B cell (primary cell): Measurements from ENCODE around the gene ZNF611. TPM values are rescaled to one million over a fixed set of nuclear protein-coding genes. Genes with fewer than 3 reads are reported as not detected.

Experiments used
- ATAC-seq: fragments of 200-7000 bp; cut with Tn5 transposase; one replicate; pipeline ENCODE4 v1.10.0; 2021; ENCODE audit warnings: low read depth, mild to moderate bottlenecking, moderate number of reproducible peaks, moderate library complexity
- CTCF ChIA-PET: fragments of 350-600 bp; sonication (Branson Sonifier 250); formaldehyde crosslinking; loops from one replicate; lab custom pipeline; 2021; ENCODE audit warnings: antibody characterized with exemption, inconsistent platforms; lab: Charles Lee
- POLR2A ChIA-PET: fragments of 350-600 bp; sonication (Branson Sonifier 250); formaldehyde crosslinking; loops from one replicate; lab custom pipeline; 2021; ENCODE audit warnings: antibody characterized with exemption; lab: Charles Lee
- DNase-seq: peaks from one replicate; pipeline ENCODE4 v3.0.0; 2013
- H2AFZ ChIP-seq: 2 replicates; pipeline ENCODE4 v1.6.1; 2012; ENCODE audit warnings: mild to moderate bottlenecking, low read depth, low read length; ENCODE audit not compliant: insufficient read depth, poor library complexity, severe bottlenecking
- H3K27ac ChIP-seq, 2 donors: 1 replicate in 1 of 2; 2 replicates in 1 of 2; pipeline ENCODE4 v1.5.1; 2012 to 2013; ENCODE audit warnings: low read length in 2 of 2, mild to moderate bottlenecking in 2 of 2, moderate library complexity in 1 of 2
- H3K27me3 ChIP-seq, 4 experiments: fragments of 200-600 bp in 1 of 4; sonication (generic) in 1 of 4; replicated peaks in 1 of 4; 1 replicate in 2 of 4; 2 replicates in 2 of 4; pipeline versions ENCODE4 v1.6.1 to v1.7.0; 2013 to 2016; ENCODE audit warnings: low read length in 3 of 4, mild to moderate bottlenecking in 2 of 4, mixed read lengths in 1 of 4, moderate library complexity in 1 of 4; ENCODE audit not compliant: insufficient read depth in 4 of 4, control insufficient read depth in 3 of 4; ENCODE audit errors: control extremely low read depth in 1 of 4
- H3K36me3 ChIP-seq, 2 experiments: replicated peaks in 1 of 2; 1 replicate in 1 of 2; 2 replicates in 1 of 2; pipeline versions ENCODE4 v1.6.1 to v1.7.1; 2013; ENCODE audit warnings: low read length in 1 of 2; ENCODE audit not compliant: insufficient read depth in 2 of 2, control insufficient read depth in 1 of 2; ENCODE audit errors: control extremely low read depth in 1 of 2, extremely low read depth in 1 of 2
- H3K4me1 ChIP-seq, 2 donors: fragments of 200-600 bp in 1 of 2; sonication (generic) in 1 of 2; 1 replicate in 1 of 2; 2 replicates in 1 of 2; pipeline versions ENCODE4 v1.5.1 to v1.6.1; 2013 to 2017; ENCODE audit warnings: low read length in 2 of 2; ENCODE audit not compliant: control insufficient read depth in 2 of 2, insufficient read depth in 2 of 2
- H3K4me2 ChIP-seq: replicated peaks from 2 replicates; pipeline ENCODE3; 2012; ENCODE audit warnings: mild to moderate bottlenecking, low read depth, low read length; ENCODE audit not compliant: poor library complexity, severe bottlenecking
- H3K4me3 ChIP-seq, 5 experiments: fragments of 200-600 bp in 1 of 5; sonication (generic) in 1 of 5; 1 replicate in 3 of 5; 2 replicates in 2 of 5; pipeline versions ENCODE4 v1.5.1 to v1.7.0; 2011 to 2016; ENCODE audit warnings: low read length in 4 of 5, mild to moderate bottlenecking in 4 of 5, low read depth in 2 of 5, control low read depth in 1 of 5, moderate library complexity in 1 of 5; ENCODE audit not compliant: insufficient read depth in 1 of 5; ENCODE audit errors: control extremely low read depth in 1 of 5, extremely low read depth in 1 of 5
- H3K79me2 ChIP-seq: fragments of 200-600 bp; sonication (generic); one replicate; pipeline ENCODE4 v1.6.0; 2016; ENCODE audit warnings: low read length; ENCODE audit not compliant: control insufficient read depth, insufficient read depth
- H3K9ac ChIP-seq: fragments of 200-600 bp; sonication (generic); 2 replicates; pipeline ENCODE4 v1.6.1; 2017; ENCODE audit warnings: mild to moderate bottlenecking, low read length, moderate library complexity
- H3K9me3 ChIP-seq, 3 donors: one replicate each; pipeline versions ENCODE4 v1.6.1 to v1.7.1; 2013; ENCODE audit warnings: low read length in 2 of 3; ENCODE audit not compliant: control insufficient read depth in 2 of 3, insufficient read depth in 1 of 3; ENCODE audit errors: control extremely low read depth in 1 of 3
- H4K20me1 ChIP-seq: 2 replicates; pipeline ENCODE4 v1.6.0; 2012; ENCODE audit warnings: mild to moderate bottlenecking, low read length; ENCODE audit not compliant: insufficient read depth, control insufficient read depth, poor library complexity, severe bottlenecking
- H3K27ac Mint-ChIP-seq: one replicate; pipeline ENCODE4 v1.8.0; 2021; ENCODE audit warnings: mixed read lengths
- H3K27me3 Mint-ChIP-seq: one replicate; pipeline ENCODE4 v1.8.0; 2021; ENCODE audit warnings: mixed read lengths
- H3K4me1 Mint-ChIP-seq: one replicate; pipeline ENCODE4 v1.8.0; 2021; ENCODE audit warnings: mixed read lengths
- H3K4me3 Mint-ChIP-seq: one replicate; pipeline ENCODE4 v1.8.0; 2021; ENCODE audit warnings: mixed read lengths
- H3K9me3 Mint-ChIP-seq: one replicate; pipeline ENCODE4 v1.8.0; 2022; ENCODE audit warnings: mixed read lengths; ENCODE audit not compliant: insufficient read depth
- EZH2 ChIP-seq: IDR thresholded peaks from 2 replicates; pipeline ENCODE4 v1.6.1; 2012; ENCODE audit warnings: borderline replicate concordance, low read depth, mild to moderate bottlenecking, moderate library complexity, low read length; ENCODE audit not compliant: insufficient read depth, poor library complexity, severe bottlenecking
- WGBS: methylation state at CpG from one replicate; pipeline ENCODE4 v1.1.5; 2013; ENCODE audit warnings: missing lambda C conversion rate; ENCODE audit not compliant: insufficient coverage; 5-methylcytosine and 5-hydroxymethylcytosine counted together
- intact Hi-C: fragments of 100-400 bp; cut with micrococcal nuclease; formaldehyde crosslinking; loops from one replicate; pipeline ENCODE4 v1.10.0; 2022
- polyA plus RNA-seq: library from polyadenylated mRNA; depleted of rRNA; stranded (reverse); fragments of >200 nt; gene quantifications from 2 replicates; pipeline ENCODE4 v1.2.3, GENCODE V29; 2012
- total RNA-seq, 2 donors: library from RNA; stranded (reverse); fragments of 120-200 nt in 1 of 2; gene quantifications; 1 replicate in 1 of 2; 2 replicates in 1 of 2; pipeline versions ENCODE4 v1.2.3 to v1.2.4, GENCODE V29; 2013 to 2022
- TF ChIP-seq, protein P1 (sequence below): fragments of 200-600 bp; IDR thresholded peaks from one replicate; pipeline ENCODE4 v1.8.0; 2022; ENCODE audit warnings: antibody characterized with exemption, mild to moderate bottlenecking

The ZNF611 gene
- total and polyA plus RNA-seq, 2 donors (not counting 1 experiment from before 2014, with no cell fraction given) = 10.2 to 51.5 TPM

DNA sequence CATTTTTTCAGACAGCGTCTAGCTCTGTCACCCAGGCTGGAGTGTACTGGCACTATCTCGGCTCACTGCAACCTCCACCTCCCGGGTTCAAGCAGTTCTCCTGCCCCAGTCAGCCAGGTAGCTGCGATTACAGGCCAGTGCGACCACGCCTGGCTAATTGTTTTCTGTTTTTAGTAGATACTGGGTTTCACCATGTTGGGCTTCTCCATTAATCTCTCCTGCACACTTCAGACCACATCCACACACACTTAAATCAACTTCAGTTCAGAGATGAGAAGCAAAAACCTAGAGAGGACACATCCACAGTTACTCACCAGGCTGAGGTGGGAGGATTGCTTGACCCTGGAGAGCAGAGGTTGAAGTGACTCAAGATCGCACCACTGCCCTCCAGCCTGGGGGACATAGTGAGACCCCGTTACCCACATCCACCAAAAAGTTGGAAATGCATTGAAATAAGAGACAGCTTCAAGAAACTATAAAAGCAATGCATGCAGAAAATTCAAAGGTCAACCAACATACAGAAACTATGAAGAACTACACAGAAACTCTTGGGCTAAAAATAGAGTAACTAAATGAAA is 42.3 kb downstream of the ZNF611 start:
- Histone ChIP-seq H3K27ac (no peak overlapping the region), H2AFZ (no peak overlapping the region), H3K79me2 (peaks cover 18% of the 10 kb centered on the region), H3K4me1 (peaks cover 12 to 15% of the 10 kb centered on the region in 2 donors), H3K36me3 (no peaks in the 10 kb centered on the region), H3K4me3 (no peak overlapping the region), H3K27me3 (no peaks in the 10 kb centered on the region), H3K9me3 (peaks cover 0 to 18% (median 0%) of the 10 kb centered on the region in 3 donors), H4K20me1 (no peaks in the 10 kb centered on the region), H3K9ac (no peak overlapping the region), H3K4me2 (no peak overlapping the region)
- intact Hi-C loops = no loop called here
- no peak for ATAC-seq
- Mint-ChIP-seq H3K9me3 (peaks cover 2% of the 10 kb centered on the region), H3K4me1 (peaks cover 26% of the 10 kb centered on the region), H3K4me3 (peak overlapping the region; percentile 34), H3K27ac (no peak overlapping the region), H3K27me3 (no peaks in the 10 kb centered on the region)
- POLR2A ChIA-PET = interaction anchor here (0.5 kb wide), 1 partner anchor 69 kb away, joined by 8 read pairs; no protein-coding TSS in a partner anchor
- WGBS = no CpG with 5 or more reads among the region's 8 CpGs
- CTCF ChIA-PET = interaction anchor here (0.6 kb wide), 1 partner anchor 675 kb away, joined by 3 read pairs; no protein-coding TSS in a partner anchor
- no peak for DNase-seq
- TF ChIP-seq, protein P1, sequence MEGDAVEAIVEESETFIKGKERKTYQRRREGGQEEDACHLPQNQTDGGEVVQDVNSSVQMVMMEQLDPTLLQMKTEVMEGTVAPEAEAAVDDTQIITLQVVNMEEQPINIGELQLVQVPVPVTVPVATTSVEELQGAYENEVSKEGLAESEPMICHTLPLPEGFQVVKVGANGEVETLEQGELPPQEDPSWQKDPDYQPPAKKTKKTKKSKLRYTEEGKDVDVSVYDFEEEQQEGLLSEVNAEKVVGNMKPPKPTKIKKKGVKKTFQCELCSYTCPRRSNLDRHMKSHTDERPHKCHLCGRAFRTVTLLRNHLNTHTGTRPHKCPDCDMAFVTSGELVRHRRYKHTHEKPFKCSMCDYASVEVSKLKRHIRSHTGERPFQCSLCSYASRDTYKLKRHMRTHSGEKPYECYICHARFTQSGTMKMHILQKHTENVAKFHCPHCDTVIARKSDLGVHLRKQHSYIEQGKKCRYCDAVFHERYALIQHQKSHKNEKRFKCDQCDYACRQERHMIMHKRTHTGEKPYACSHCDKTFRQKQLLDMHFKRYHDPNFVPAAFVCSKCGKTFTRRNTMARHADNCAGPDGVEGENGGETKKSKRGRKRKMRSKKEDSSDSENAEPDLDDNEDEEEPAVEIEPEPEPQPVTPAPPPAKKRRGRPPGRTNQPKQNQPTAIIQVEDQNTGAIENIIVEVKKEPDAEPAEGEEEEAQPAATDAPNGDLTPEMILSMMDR = no peak
- no peak for TF ChIP-seq EZH2

DNA sequence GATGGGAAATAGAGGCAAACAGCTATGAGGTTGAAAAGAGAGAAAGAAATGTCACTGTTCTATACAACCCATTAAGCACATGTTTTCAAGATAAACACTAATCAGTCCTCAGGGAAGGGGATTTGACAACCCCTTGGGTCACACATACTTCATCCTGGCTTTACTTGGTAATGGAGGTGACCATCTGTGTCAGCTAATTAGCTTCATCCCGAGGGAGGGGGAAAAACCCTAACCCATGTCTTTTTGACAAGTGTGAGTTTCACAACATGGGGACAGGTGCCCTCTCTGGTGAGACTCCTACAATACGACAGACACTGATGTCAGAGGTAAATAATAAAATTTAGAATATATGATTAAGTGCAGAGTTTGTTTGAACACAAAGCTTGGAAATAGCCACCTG is 43.1 kb downstream of the ZNF611 start:
- ChIA-PET POLR2A (no interaction called here), CTCF (no interaction called here)
- H3K9me3 ChIP-seq = peaks cover 0 to 18% (median 0%) of the 10 kb centered on the region in 3 donors
- no peaks in the 10 kb centered on the region for H3K36me3 ChIP-seq
- H3K4me1 Mint-ChIP-seq = peaks cover 26% of the 10 kb centered on the region
- H3K27me3 Mint-ChIP-seq = no peaks in the 10 kb centered on the region
- H3K4me1 ChIP-seq = peaks cover 12 to 15% of the 10 kb centered on the region in 2 donors
- H2AFZ ChIP-seq = no peak overlapping the region
- no CpG with 5 or more reads among the region's 2 CpGs for WGBS
- H3K4me2 ChIP-seq = peak overlapping the region; percentile 85
- no peak overlapping the region for H3K27ac ChIP-seq
- no peaks in the 10 kb centered on the region for H4K20me1 ChIP-seq
- peaks cover 18% of the 10 kb centered on the region for H3K79me2 ChIP-seq
- no peak overlapping the region for H3K4me3 ChIP-seq
- H3K4me3 Mint-ChIP-seq = peak overlapping the region; percentile 97
- no peak overlapping the region for H3K27ac Mint-ChIP-seq
- DNase-seq (no peak), ATAC-seq (no peak)
- no peaks in the 10 kb centered on the region for H3K27me3 ChIP-seq
- H3K9me3 Mint-ChIP-seq = peaks cover 2% of the 10 kb centered on the region
- TF ChIP-seq, protein P1 = no peak
- TF ChIP-seq EZH2 = no peak
- no peak overlapping the region for H3K9ac ChIP-seq
- intact Hi-C loops = loop anchor here (2.0 kb wide), 2 partner anchors 53 to 95 kb away; partner anchors contain the start of genes ZNF600 and ZNF83
